Endothelial cell of hepatic sinusoid (primary cell): ENCODE data around the gene PRKCA.
"Not testable (repeated sequence)": the region's sequence is repeated elsewhere in the genome, so short reads cannot be mapped to it uniquely, and the experiment has no call there.

Experiments used
- in situ Hi-C: cut with HindIII; loops from 2 replicates; pipeline ENCODE4 v1.10.0; 2017; ENCODE audit warnings: low sequenced_read_pairs

PRKCA gene

GRCh38 chr17:66476014-66476413, 173.6 kb downstream of the PRKCA start:
- in situ Hi-C loops, result no loop called here

GRCh38 chr17:66477615-66478283, 175.3 kb downstream of the PRKCA start:
- in situ Hi-C loops, result no loop called here

- in situ Hi-C loops, result not testable (repeated sequence)
Observed at GRCh38 chr17:66479230-66479889, 176.9 kb downstream of the PRKCA start.

GRCh38 chr17:66480243-66480642, 177.8 kb downstream of the PRKCA start:
- in situ Hi-C loops, result no loop called here

- in situ Hi-C loops, result no loop called here
Observed at GRCh38 chr17:66480802-66481201, 178.4 kb downstream of the PRKCA start.

- in situ Hi-C loops, result no loop called here
Observed at GRCh38 chr17:66481271-66481670, 178.9 kb downstream of the PRKCA start.

GRCh38 chr17:66483906-66484305, 181.5 kb downstream of the PRKCA start:
- in situ Hi-C loops, result no loop called here

- in situ Hi-C loops, result no loop called here
Observed at GRCh38 chr17:66485309-66485947, 183.0 kb downstream of the PRKCA start.

GRCh38 chr17:66487121-66487520, 184.7 kb downstream of the PRKCA start:
- in situ Hi-C loops, result no loop called here

- in situ Hi-C loops, result no loop called here
Observed at GRCh38 chr17:66487981-66488468, 185.6 kb downstream of the PRKCA start.

- in situ Hi-C loops, result no loop called here
Observed at GRCh38 chr17:66488864-66489263, 186.5 kb downstream of the PRKCA start.

- in situ Hi-C loops, result not testable (repeated sequence)
Observed at GRCh38 chr17:66489576-66489975, 187.2 kb downstream of the PRKCA start.

- in situ Hi-C loops, result no loop called here
Observed at GRCh38 chr17:66491213-66491612, 188.8 kb downstream of the PRKCA start.

GRCh38 chr17:66491665-66492064, 189.3 kb downstream of the PRKCA start:
- in situ Hi-C loops, result no loop called here

GRCh38 chr17:66492080-66492479, 189.7 kb downstream of the PRKCA start:
- in situ Hi-C loops, result no loop called here

- in situ Hi-C loops, result no loop called here
Observed at GRCh38 chr17:66492561-66493005, 190.2 kb downstream of the PRKCA start.

- in situ Hi-C loops, result no loop called here
Observed at GRCh38 chr17:66493283-66494019, 191.0 kb downstream of the PRKCA start.

- in situ Hi-C loops, result no loop called here
Observed at GRCh38 chr17:66494023-66494803, 191.8 kb downstream of the PRKCA start.

- in situ Hi-C loops, result no loop called here
Observed at GRCh38 chr17:66495035-66495434, 192.6 kb downstream of the PRKCA start.

GRCh38 chr17:66496306-66496705, 193.9 kb downstream of the PRKCA start:
- in situ Hi-C loops, result no loop called here
